Lower leg skin (tissue), 3 donors: ENCODE results near the gene A3GALT2.

ENCODE experiments used
- CTCF ChIP-seq, 3 donors: fragments of 450-650 bp; IDR thresholded peaks; one replicate each; pipeline ENCODE4 v1.5.1; 2016; ENCODE audit warnings: antibody characterized with exemption in 3 of 3, mild to moderate bottlenecking in 3 of 3, moderate library complexity in 2 of 3
- POLR2A ChIP-seq, 2 donors: fragments of 450-650 bp; IDR thresholded peaks; one replicate each; pipeline ENCODE4 v1.6.1; 2016 to 2017; ENCODE audit warnings: antibody characterized with exemption in 2 of 2, mild to moderate bottlenecking in 1 of 2, moderate library complexity in 1 of 2

GRCh38 chr1:33366762-33367484, 46.0 kb upstream of the A3GALT2 start:
- TF ChIP-seq POLR2A (IDR thresholded peaks at IDR 0.05) (no peak), CTCF (IDR thresholded peaks at IDR 0.05) (no peak)
